ENCODE results near the gene PLXNA2. TPM values are rescaled to one million over a fixed set of nuclear protein-coding genes. Genes with fewer than 3 reads are reported as not detected.

The PLXNA2 gene
- total and polyA plus RNA-seq, 11 donors, result 9.2 to 28.2 (median 18.0) TPM

- 56 to 65% (median 61%) methylated on average over 16 of the region's 16 CpGs for WGBS, 4 donors
- peak in 1 of 4 donors; percentile 33 for ATAC-seq
- Histone ChIP-seq H3K4me1 (peaks cover 0 to 53% (median 22%) of the 10 kb centered on the region in 12 donors), H3K27me3 (no peaks in the 10 kb centered on the region), H3K27ac (peak overlapping the region in 2 of 12 donors; percentile 57 to 68), H3K4me3 (no peak overlapping the region), H3K36me3 (peaks cover 0 to 68% (median 30%) of the 10 kb centered on the region in 9 donors), H3K9me3 (no peaks in the 10 kb centered on the region)
- TF ChIP-seq CTCF (IDR thresholded peaks at IDR 0.05) (no peak), POLR2A (IDR thresholded peaks at IDR 0.05) (no peak)
- intact Hi-C loops (cut with DNase I), result loop anchor here in 2 of 10 donors (2.0 to 10.0 kb wide), 2 partner anchors 24 to 52 kb away; no protein-coding TSS in a partner anchor
- peak in 1 of 5 donors; percentile 27 for DNase-seq
These were observed 161.0 kb downstream of the PLXNA2 start for GRCh38 chr1:208083016-208083714.

GRCh38 chr1:208081972-208082371 is 162.2 kb downstream of the PLXNA2 start:
- no peaks in the 10 kb centered on the region for H3K9me3 ChIP-seq
- intact Hi-C loops (cut with DNase I), result loop anchor here in 2 of 10 donors (2.0 to 10.0 kb wide), 2 partner anchors 25 to 53 kb away; no protein-coding TSS in a partner anchor
- 64 to 81% (median 72%) methylated on average over 12 of the region's 12 CpGs for WGBS, 4 donors
- TF ChIP-seq POLR2A (IDR thresholded peaks at IDR 0.05) (no peak), CTCF (IDR thresholded peaks at IDR 0.05) (peak in 3 of 12 donors; percentile 15 to 30 (median 28))
- H3K27ac ChIP-seq, result peak overlapping the region in 3 of 12 donors; percentile 5 to 68 (median 57)
- ATAC-seq (peak in 1 of 4 donors; percentile 31), DNase-seq (no peak)
- H3K4me1 ChIP-seq, result peaks cover 0 to 53% (median 22%) of the 10 kb centered on the region in 12 donors
- H3K36me3 ChIP-seq, result peaks cover 0 to 68% (median 34%) of the 10 kb centered on the region in 9 donors
- H3K4me3 ChIP-seq, result no peak overlapping the region
- H3K27me3 ChIP-seq, result no peaks in the 10 kb centered on the region

- H3K4me1 ChIP-seq, result peaks cover 0 to 46% (median 16%) of the 10 kb centered on the region in 12 donors
- intact Hi-C loops (cut with DNase I), result loop anchor here in 1 of 10 donors (10.0 kb wide), 1 partner anchor 54 kb away; no protein-coding TSS in a partner anchor
- peaks cover 0 to 75% (median 34%) of the 10 kb centered on the region in 9 donors for H3K36me3 ChIP-seq
- no peak overlapping the region for H3K4me3 ChIP-seq
- peak overlapping the region in 3 of 12 donors; percentile 0 to 68 (median 58) for H3K27ac ChIP-seq
- TF ChIP-seq POLR2A (IDR thresholded peaks at IDR 0.05), result no peak
- DNase-seq (no peak), ATAC-seq (peak; percentile 68 to 86 (median 76))
- 52 to 63% (median 59%) methylated on average over 11 of the region's 11 CpGs for WGBS, 4 donors
- H3K27me3 ChIP-seq, result no peaks in the 10 kb centered on the region
- no peaks in the 10 kb centered on the region for H3K9me3 ChIP-seq
These were observed 163.5 kb downstream of the PLXNA2 start for GRCh38 chr1:208080396-208081286.

GRCh38 chr1:208079161-208079560 is 165.0 kb downstream of the PLXNA2 start:
- Histone ChIP-seq H3K4me1 (peaks cover 0 to 42% (median 16%) of the 10 kb centered on the region in 12 donors), H3K4me3 (no peak overlapping the region), H3K27me3 (no peaks in the 10 kb centered on the region), H3K36me3 (peaks cover 0 to 83% (median 33%) of the 10 kb centered on the region in 9 donors), H3K9me3 (no peaks in the 10 kb centered on the region), H3K27ac (no peak overlapping the region)
- TF ChIP-seq POLR2A (IDR thresholded peaks at IDR 0.05) (no peak), CTCF (IDR thresholded peaks at IDR 0.05) (no peak)
- intact Hi-C loops (cut with DNase I), result no loop called here
- 89 to 95% (median 95%) methylated on average over 3 to 9 of the region's 9 CpGs for WGBS, 4 donors
- no peak for DNase-seq
- ATAC-seq, result no peak
